Measurements from ENCODE around the gene SPINK2. TPM values are rescaled to one million over a fixed set of nuclear protein-coding genes. Genes with fewer than 3 reads are reported as not detected.

The SPINK2 gene
- total and polyA plus RNA-seq, 10 of the 15 experiments (the other 5 are each of a cell fraction or from before 2014, with no cell fraction given) = 0.13 to 1.0 (median 0.61) TPM; not detected in 1

- no peaks in the 10 kb centered on the region for H3K27me3 ChIP-seq (replicated peaks in 1 of 2; ENCODE audit: control insufficient read depth in 2 of 2, insufficient read depth in 2 of 2, low read length in 1 of 2)
- ATAC-seq (no peak), DNase-seq (ENCODE audit: low read depth, low spot score) (no peak), FAIRE-seq (no peak)
- SMC1A ChIA-PET (ENCODE audit: uncharacterized antibody, unreplicated experiment) = no interaction called here
- H3K4me1 ChIP-seq (ENCODE audit: control insufficient read depth, insufficient read depth, low read length) = no peaks in the 10 kb centered on the region
- no peaks in the 10 kb centered on the region for H3K36me3 ChIP-seq (ENCODE audit: control insufficient read depth in 2 of 2, insufficient read depth in 2 of 2, low read length in 1 of 2)
- no peaks in the 10 kb centered on the region for H3K79me2 ChIP-seq (ENCODE audit: control insufficient read depth, insufficient read depth, low read length)
- CTCF ChIA-PET = no interaction called here
- H2AFZ ChIP-seq (ENCODE audit: control insufficient read depth, low read depth, low read length) = no peak overlapping the region
- H3K4me2 ChIP-seq (ENCODE audit: control insufficient read depth, insufficient read depth) = no peak overlapping the region
- POLR2A ChIA-PET = no interaction called here
- no peak overlapping the region for H3K4me3 ChIP-seq
- 78% methylated on average over 13 of the region's 13 CpGs for WGBS (ENCODE audit: insufficient coverage, insufficient replicate concordance, low lambda C conversion rate, missing lambda C conversion rate)
- H3K9me3 ChIP-seq (replicated peaks; ENCODE audit: control insufficient read depth, insufficient read depth, low read length) = no peaks in the 10 kb centered on the region
- H4K20me1 ChIP-seq (ENCODE audit: control insufficient read depth, insufficient read depth) = no peaks in the 10 kb centered on the region
- H3K9ac ChIP-seq (ENCODE audit: control insufficient read depth, insufficient read depth, low read length) = no peak overlapping the region
- BruUV-seq (replicated peaks) = no TSS peak
- no peak overlapping the region for H3K27ac ChIP-seq (ENCODE audit: control insufficient read depth, insufficient read depth)
- RAD21 ChIA-PET (ENCODE audit: unreplicated experiment) = no interaction called here
- in situ Hi-C loops (cut with MboI) = no loop called here
- intact Hi-C loops (cut with micrococcal nuclease; ENCODE audit: unreplicated experiment) = no loop called here
- TF ChIP-seq RUNX3 (IDR thresholded peaks at IDR 0.05; ENCODE audit: low read length) (no peak), CBFB (IDR thresholded peaks at IDR 0.05; ENCODE audit: low read depth) (no peak), ZBTB4 (CRISPR knock-in tag; IDR thresholded peaks at IDR 0.05) (no peak), ZNF622 (IDR thresholded peaks at IDR 0.05) (no peak), MTA3 (IDR thresholded peaks at IDR 0.05; ENCODE audit: borderline replicate concordance, low read length) (no peak), SIN3A (IDR thresholded peaks at IDR 0.05; ENCODE audit: low read depth, low read length) (no peak), LARP7 (IDR thresholded peaks at IDR 0.05) (no peak), REST (IDR thresholded peaks at IDR 0.05; ENCODE audit: low read depth, low read length) (no peak), SRF (IDR thresholded peaks at IDR 0.05; ENCODE audit: low read depth in 2 of 2, low read length in 2 of 2) (no peak), SKIL (IDR thresholded peaks at IDR 0.05; ENCODE audit: low read depth, poor library complexity, severe bottlenecking) (no peak), POLR2A (IDR thresholded peaks at IDR 0.05; ENCODE audit: low read depth, low read length) (no peak), MAX (IDR thresholded peaks at IDR 0.05; ENCODE audit: low read depth, low read length) (no peak), CBX3 (IDR thresholded peaks at IDR 0.05; ENCODE audit: borderline replicate concordance, low read depth) (no peak), SPI1 (IDR thresholded peaks at IDR 0.05; ENCODE audit: borderline replicate concordance, insufficient read depth, low read depth, low read length) (no peak), HDAC6 (IDR thresholded peaks at IDR 0.05; ENCODE audit: unreplicated experiment) (no peak), PBX3 (IDR thresholded peaks at IDR 0.05; ENCODE audit: insufficient replicate concordance, low read depth, low read length) (no peak)
Observed at GRCh38 chr4:56843421-56843899, 22.0 kb upstream of the SPINK2 start.

Measured in GM12878 (cell line).